HG02870 (cell line): ENCODE measurements around the gene INCA1.
A peak's percentile ranks its signal among the peaks of the same experiment; 100 is the strongest.

ENCODE experiments used
- ATAC-seq: cut with Tn5 transposase; IDR thresholded peaks from one replicate; pipeline ENCODE4 v1.9.1; 2021; ENCODE audit warnings: mild to moderate bottlenecking, moderate library complexity; ENCODE audit not compliant: unreplicated experiment

Gene INCA1

GRCh38 chr17:4949321-4950074 lies 47.8 kb downstream of the INCA1 start:
- ATAC-seq = peak; percentile 28

GRCh38 chr17:4948931-4949320 lies 48.4 kb downstream of the INCA1 start:
- peak; percentile 25 for ATAC-seq

GRCh38 chr17:4948166-4948930 lies 49.0 kb downstream of the INCA1 start, which contains the start of gene PFN1:
PFN1 (minus strand) TSS chr17:4948530; CDS start chr17:4948394, 136 bp downstream.
- no peak for ATAC-seq

- no peak for ATAC-seq
These were observed 49.7 kb downstream of the INCA1 start for GRCh38 chr17:4947411-4948165.

- no peak for ATAC-seq
These were observed 50.3 kb downstream of the INCA1 start for GRCh38 chr17:4947010-4947410.

GRCh38 chr17:4946312-4946976 lies 50.9 kb downstream of the INCA1 start:
- ATAC-seq = no peak

- no peak for ATAC-seq
These were observed 51.4 kb downstream of the INCA1 start for GRCh38 chr17:4945944-4946280.

- no peak for ATAC-seq
These were observed 52.0 kb downstream of the INCA1 start for GRCh38 chr17:4945176-4945943.

GRCh38 chr17:4944554-4945175 lies 52.7 kb downstream of the INCA1 start:
- ATAC-seq = no peak

GRCh38 chr17:4944163-4944553 lies 53.2 kb downstream of the INCA1 start:
- ATAC-seq = no peak

GRCh38 chr17:4942760-4943508 lies 54.4 kb downstream of the INCA1 start:
- no peak for ATAC-seq

GRCh38 chr17:4941319-4941610 lies 56.1 kb downstream of the INCA1 start:
- no peak for ATAC-seq

- peak; percentile 3 for ATAC-seq
These were observed 56.6 kb downstream of the INCA1 start for GRCh38 chr17:4940555-4941318.

- peak; percentile 65 for ATAC-seq
These were observed 57.3 kb downstream of the INCA1 start, which contains the start of the genes RNF167 and SLC25A11 for GRCh38 chr17:4939796-4940554. RNF167 (plus strand) TSS chr17:4940268; CDS start chr17:4940910, 642 bp downstream. SLC25A11 (minus strand) TSS chr17:4940046; CDS start chr17:4939910, 136 bp downstream.

GRCh38 chr17:4939546-4939795 lies 57.9 kb downstream of the INCA1 start:
- no peak for ATAC-seq

GRCh38 chr17:4938688-4939545 lies 58.4 kb downstream of the INCA1 start:
- no peak for ATAC-seq
